ENCODE measurements around the gene CNTN1. TPM values are rescaled to one million over a fixed set of nuclear protein-coding genes. Genes with fewer than 3 reads are reported as not detected.

Gene CNTN1
- total RNA-seq, 4 donors from 2014 or later: 44.2 to 65.6 (median 57.6) TPM

DNA sequence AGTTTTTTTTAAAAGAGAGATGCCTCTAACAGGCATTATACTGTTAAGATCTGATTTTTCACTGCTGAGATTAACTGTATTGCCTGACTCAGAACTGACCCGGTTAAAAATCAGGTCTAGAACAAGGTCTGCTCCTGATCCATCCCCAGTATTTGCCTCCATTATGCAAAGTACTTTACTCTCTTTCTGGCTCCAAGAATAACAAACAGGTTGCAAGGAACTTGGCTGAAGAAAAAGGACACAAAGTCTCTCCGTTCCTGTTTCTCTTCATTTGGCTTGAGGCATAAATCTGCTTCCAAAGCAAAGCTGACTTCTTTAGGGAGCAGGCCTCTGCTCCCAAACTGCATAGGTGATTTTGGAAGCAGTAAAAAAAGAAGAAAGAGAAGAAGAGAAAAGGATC is 296.6 kb downstream of the CNTN1 start:
- peak overlapping the region; percentile 64 to 80 (median 70) for H3K27ac ChIP-seq (replicated peaks in 1 of 4)
- 33% methylated on average over 2 of the region's 2 CpGs for WGBS

DNA sequence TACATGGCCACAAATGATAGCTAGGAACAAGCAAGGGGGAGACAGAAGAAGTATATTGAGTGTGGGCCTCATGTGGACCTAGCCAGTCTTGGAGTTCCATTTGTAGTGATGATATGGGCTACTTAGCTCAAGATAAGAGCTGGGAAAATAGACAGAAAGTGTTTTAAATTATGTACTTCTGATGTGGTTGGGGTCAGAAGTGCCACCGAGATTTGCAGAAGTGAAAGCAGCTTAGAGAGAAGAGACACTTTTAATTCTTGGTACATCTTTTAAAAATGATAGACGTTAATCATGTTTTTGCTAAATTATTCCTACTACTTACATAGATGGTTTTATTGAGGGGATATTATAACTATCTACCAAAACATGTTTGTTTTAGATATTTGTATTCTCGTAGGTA is 297.5 kb downstream of the CNTN1 start:
- H3K4me1 ChIP-seq: peaks cover 0 to 26% (median 23%) of the 10 kb centered on the region in 4 donors
- H3K36me3 ChIP-seq: no peaks in the 10 kb centered on the region
- intact Hi-C loops (cut with DNase I): no loop called here
- no peak for TF ChIP-seq EP300 (IDR thresholded peaks at IDR 0.05)
- TF ChIP-seq, protein P1, sequence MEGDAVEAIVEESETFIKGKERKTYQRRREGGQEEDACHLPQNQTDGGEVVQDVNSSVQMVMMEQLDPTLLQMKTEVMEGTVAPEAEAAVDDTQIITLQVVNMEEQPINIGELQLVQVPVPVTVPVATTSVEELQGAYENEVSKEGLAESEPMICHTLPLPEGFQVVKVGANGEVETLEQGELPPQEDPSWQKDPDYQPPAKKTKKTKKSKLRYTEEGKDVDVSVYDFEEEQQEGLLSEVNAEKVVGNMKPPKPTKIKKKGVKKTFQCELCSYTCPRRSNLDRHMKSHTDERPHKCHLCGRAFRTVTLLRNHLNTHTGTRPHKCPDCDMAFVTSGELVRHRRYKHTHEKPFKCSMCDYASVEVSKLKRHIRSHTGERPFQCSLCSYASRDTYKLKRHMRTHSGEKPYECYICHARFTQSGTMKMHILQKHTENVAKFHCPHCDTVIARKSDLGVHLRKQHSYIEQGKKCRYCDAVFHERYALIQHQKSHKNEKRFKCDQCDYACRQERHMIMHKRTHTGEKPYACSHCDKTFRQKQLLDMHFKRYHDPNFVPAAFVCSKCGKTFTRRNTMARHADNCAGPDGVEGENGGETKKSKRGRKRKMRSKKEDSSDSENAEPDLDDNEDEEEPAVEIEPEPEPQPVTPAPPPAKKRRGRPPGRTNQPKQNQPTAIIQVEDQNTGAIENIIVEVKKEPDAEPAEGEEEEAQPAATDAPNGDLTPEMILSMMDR (IDR thresholded peaks at IDR 0.05): no peak
- no peak for TF ChIP-seq POLR2AphosphoS5 (IDR thresholded peaks at IDR 0.05)
- no peak for TF ChIP-seq POLR2A (IDR thresholded peaks at IDR 0.05; ENCODE audit: low read depth)
- no peaks in the 10 kb centered on the region for H3K27me3 ChIP-seq
- 79% methylated on average over 3 of the region's 3 CpGs for WGBS
- H3K9me3 ChIP-seq: peaks cover 0 to 10% (median 4%) of the 10 kb centered on the region in 4 donors
- no peak for DNase-seq (ENCODE audit: extremely low spot score)
- peak overlapping the region; percentile 64 to 80 (median 70) for H3K27ac ChIP-seq (replicated peaks in 1 of 4)
- no peak overlapping the region for H3K4me3 ChIP-seq

More for the DNA sequence above, 296.6 kb downstream of the CNTN1 start:
- no peaks in the 10 kb centered on the region for H3K36me3 ChIP-seq
- no peaks in the 10 kb centered on the region for H3K27me3 ChIP-seq
- intact Hi-C loops (cut with DNase I): no loop called here
- peaks cover 0 to 10% (median 5%) of the 10 kb centered on the region in 4 donors for H3K9me3 ChIP-seq
- TF ChIP-seq, protein P1 (IDR thresholded peaks at IDR 0.05): no peak
- TF ChIP-seq POLR2AphosphoS5 (IDR thresholded peaks at IDR 0.05) (no peak), EP300 (IDR thresholded peaks at IDR 0.05) (no peak), POLR2A (IDR thresholded peaks at IDR 0.05; ENCODE audit: low read depth) (no peak)
- no peak overlapping the region for H3K4me3 ChIP-seq
- H3K4me1 ChIP-seq: peaks cover 0 to 26% (median 22%) of the 10 kb centered on the region in 4 donors
- no peak for DNase-seq (ENCODE audit: extremely low spot score)

DNA sequence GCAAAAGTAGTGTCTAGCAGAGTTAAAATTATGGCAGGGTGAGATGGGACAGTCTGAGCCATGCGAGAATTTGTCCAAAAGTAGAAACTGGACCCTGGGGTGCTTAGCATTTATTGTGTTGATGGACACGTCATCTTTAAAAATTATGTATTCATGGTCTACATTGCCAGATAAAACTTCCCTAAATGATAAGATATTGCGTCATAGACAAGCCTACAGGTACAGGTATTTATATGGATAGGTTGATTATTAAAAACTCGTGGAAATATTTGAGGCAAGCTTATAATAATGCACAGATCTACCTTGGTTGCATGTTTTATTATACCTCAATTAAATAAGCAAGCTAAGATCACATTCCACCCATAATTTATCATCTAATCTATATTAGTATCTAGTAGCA is 299.9 kb downstream of the CNTN1 start:
- WGBS: 86% methylated on average over 4 of the region's 4 CpGs
- Histone ChIP-seq H3K4me3 (no peak overlapping the region), H3K4me1 (peaks cover 0 to 35% (median 31%) of the 10 kb centered on the region in 4 donors), H3K36me3 (no peaks in the 10 kb centered on the region), H3K27ac (replicated peaks in 1 of 4) (no peak overlapping the region), H3K27me3 (no peaks in the 10 kb centered on the region), H3K9me3 (no peaks in the 10 kb centered on the region)
- intact Hi-C loops (cut with DNase I): no loop called here
- no peak for DNase-seq (ENCODE audit: extremely low spot score)
- TF ChIP-seq, protein P1 (IDR thresholded peaks at IDR 0.05): no peak
- TF ChIP-seq POLR2A (IDR thresholded peaks at IDR 0.05; ENCODE audit: low read depth) (no peak), EP300 (IDR thresholded peaks at IDR 0.05) (no peak), POLR2AphosphoS5 (IDR thresholded peaks at IDR 0.05) (no peak)

DNA sequence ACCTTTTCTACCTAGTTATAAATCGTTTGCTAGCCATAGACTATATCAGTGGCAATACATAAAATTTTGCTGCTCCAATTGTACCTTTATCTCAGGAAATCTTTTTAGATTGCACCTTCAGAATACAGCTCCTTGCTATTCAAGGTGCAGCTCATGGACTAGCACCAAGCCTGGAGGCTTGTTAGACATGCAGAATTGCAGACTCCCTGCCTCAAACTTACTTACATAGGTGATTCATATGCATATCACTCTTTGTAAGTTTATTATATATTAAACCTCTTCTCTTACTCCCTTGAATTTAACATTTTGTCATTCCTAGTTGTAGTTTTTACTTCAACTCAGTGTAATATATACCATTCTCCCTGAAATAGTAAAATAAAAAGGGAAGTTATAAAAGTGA is 300.4 kb downstream of the CNTN1 start:
- intact Hi-C loops (cut with DNase I): no loop called here

More for the DNA sequence above, 300.4 kb downstream of the CNTN1 start:
- Histone ChIP-seq H3K4me3 (no peak overlapping the region), H3K27me3 (no peaks in the 10 kb centered on the region), H3K36me3 (no peaks in the 10 kb centered on the region), H3K9me3 (no peaks in the 10 kb centered on the region), H3K27ac (replicated peaks in 1 of 4) (no peak overlapping the region), H3K4me1 (peaks cover 0 to 35% (median 31%) of the 10 kb centered on the region in 4 donors)
- no peak for TF ChIP-seq POLR2A (IDR thresholded peaks at IDR 0.05; ENCODE audit: low read depth)
- TF ChIP-seq, protein P1 (IDR thresholded peaks at IDR 0.05): no peak
- no peak for TF ChIP-seq POLR2AphosphoS5 (IDR thresholded peaks at IDR 0.05)
- TF ChIP-seq EP300 (IDR thresholded peaks at IDR 0.05): no peak
- 94% methylated on average over 1 of the region's 1 CpG for WGBS
- DNase-seq (ENCODE audit: extremely low spot score): no peak
